Erythroblast (primary cell): ENCODE data around the gene GJA8.

ENCODE experiments used
- GATA1 ChIP-seq: IDR thresholded peaks from 2 replicates; pipeline ENCODE4 v1.6.1; 2011; ENCODE audit warnings: low read depth, mild to moderate bottlenecking, control low read depth, low read length, moderate library complexity
- POLR2A ChIP-seq: IDR thresholded peaks from 2 replicates; pipeline ENCODE4 v1.6.1; 2011; ENCODE audit warnings: mild to moderate bottlenecking, low read length

GRCh38 chr1:147902253-147902845 is at the start of gene GJA8:
- TF ChIP-seq POLR2A (no peak), GATA1 (no peak)
